ENCODE data around the gene MOB1B.

The MOB1B gene

GRCh38 chr4:70915036-70915815 is 13.1 kb downstream of the MOB1B start:
- DNase-seq = no peak

- no peak for DNase-seq
These were observed 13.8 kb downstream of the MOB1B start for GRCh38 chr4:70915874-70916559.

GRCh38 chr4:70920592-70920991 is 18.4 kb downstream of the MOB1B start:
- DNase-seq = no peak

DNA sequence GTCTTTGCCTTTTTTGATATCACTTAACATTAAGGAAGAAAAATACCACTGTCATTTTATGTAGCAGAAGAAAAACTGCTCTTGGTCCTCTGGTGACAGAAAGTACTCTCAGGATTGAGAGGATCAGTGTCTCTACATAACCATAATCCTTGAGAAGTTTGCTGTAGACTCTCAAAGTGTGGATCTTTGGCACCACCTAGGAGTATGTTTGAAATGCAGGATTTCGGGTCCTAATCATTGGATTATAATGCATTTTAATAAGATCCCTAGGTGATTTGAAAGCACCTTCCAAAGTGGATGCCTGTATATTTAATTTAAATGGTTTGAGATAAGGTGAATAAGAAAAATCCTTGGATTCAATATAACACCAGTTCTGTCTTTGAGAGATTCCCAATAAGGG is 23.2 kb downstream of the MOB1B start:
- DNase-seq = no peak

DNA sequence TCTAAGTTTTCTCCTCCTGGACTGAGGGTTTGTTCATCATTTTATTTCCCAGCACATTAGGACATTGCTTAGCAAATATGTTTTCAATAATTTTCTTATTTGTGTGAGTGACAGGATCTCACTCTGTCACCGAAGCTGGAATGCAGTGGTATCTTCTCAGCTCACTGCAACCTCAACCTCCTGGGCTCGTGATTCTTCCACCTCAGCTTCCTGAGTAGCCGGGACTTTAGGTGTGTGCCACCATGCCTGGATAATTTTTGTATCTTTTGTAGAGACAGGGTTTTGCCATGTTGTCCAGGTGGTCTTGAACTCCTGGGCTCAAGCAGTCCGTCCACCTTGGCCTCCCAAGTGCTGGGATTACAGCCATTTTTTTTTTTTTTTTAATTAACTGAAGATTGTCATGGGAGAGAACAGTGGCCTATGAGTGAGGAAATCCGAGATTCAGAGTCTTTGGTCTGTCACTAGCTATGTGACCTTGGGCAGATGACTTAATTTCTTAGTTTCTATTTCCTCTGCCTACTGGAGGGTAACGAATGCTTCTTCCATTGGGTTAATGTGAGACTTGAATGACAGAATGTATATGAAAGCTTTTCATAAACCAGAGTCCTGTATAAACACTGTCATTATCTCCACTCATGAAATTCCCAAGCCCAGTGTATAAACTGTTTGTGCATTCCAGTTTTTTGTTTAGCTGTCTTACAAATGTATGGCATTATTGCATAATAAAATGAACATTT is 23.9 kb downstream of the MOB1B start:
- DNase-seq = no peak

DNA sequence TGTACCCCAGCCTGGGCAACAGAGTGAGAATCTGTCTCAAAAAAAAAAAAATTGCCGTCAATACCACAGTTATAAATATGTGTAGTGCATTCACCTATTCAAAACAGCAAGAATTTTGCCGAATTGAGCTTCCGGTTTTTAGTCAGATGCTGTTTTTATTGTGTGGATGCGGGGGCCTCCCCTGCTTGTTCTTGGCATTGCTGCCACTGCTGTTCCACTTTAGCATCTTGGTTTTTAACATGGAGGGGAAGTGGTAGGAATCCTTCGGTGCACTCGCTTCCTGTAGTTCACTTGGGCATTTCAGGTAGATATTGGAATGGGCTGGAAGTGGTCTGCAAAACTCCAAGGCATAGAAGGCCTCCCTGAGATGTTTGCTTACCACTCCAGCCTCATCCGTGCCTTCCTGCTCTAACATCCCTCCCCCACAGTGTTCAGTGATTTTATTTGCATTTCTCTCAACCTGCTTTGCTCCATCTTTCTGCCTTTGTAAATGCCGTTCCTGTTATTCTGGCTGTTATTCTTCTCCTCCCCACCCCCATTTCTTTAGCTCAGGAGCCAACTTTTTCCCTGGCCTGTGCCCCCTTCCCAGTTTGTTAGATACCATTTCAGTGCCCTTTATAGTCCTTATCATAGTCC is 25.5 kb downstream of the MOB1B start:
- DNase-seq = peak; percentile 36

- DNase-seq = no peak
These were observed 28.5 kb downstream of the MOB1B start for GRCh38 chr4:70930530-70931256.

DNA sequence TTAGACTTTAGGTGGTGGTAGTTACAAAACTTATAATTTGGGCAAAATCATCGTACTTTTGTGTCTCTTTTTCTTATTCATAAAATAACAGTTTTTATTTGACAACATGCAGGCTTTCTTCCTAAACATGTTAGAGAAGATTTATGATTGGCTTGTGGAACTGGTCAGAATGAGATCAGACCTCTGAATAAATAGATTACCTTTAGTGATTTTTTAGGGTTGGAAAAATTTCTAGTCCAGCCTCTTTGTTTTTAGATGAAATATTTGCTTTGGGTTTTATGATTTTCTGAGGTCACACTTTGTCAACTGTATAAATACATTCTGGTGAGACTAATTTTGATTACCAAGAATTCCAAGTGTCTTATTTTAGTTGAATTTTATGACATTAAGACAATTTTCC is 29.2 kb downstream of the MOB1B start:
- DNase-seq = no peak

- DNase-seq = no peak
These were observed 30.8 kb downstream of the MOB1B start for GRCh38 chr4:70932984-70933383.

- no peak for DNase-seq
These were observed 33.0 kb downstream of the MOB1B start for GRCh38 chr4:70935038-70935695.

DNA sequence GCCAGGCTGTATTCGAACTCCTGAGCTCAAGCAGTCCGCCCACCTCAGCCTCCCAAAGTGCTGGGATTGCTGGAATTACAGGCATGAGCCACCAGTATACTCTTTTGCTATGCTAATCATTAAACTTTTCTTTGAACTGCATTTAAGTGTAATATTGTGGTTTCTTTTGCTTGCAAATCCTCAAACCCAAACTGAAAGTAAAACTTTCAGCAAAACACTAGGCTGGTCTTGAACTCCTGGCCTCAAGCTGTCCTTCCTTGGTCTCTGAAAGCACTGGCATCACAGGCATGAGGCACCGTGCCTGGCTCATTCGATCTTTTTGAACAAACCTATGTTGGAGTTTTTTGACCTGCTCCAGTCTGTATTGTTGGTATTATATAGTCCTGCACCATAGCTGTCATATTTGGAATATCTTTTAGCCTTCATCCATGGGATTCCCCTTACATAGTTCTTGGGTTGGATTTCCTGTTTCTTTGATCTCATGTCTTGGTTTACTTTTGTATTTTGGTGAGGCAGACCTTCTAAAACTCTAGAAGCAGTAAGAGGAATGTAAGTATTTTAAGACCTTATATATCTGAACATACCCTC is 34.1 kb downstream of the MOB1B start:
- DNase-seq = no peak

- DNase-seq = no peak
These were observed 35.9 kb downstream of the MOB1B start for GRCh38 chr4:70938086-70938485.

DNA sequence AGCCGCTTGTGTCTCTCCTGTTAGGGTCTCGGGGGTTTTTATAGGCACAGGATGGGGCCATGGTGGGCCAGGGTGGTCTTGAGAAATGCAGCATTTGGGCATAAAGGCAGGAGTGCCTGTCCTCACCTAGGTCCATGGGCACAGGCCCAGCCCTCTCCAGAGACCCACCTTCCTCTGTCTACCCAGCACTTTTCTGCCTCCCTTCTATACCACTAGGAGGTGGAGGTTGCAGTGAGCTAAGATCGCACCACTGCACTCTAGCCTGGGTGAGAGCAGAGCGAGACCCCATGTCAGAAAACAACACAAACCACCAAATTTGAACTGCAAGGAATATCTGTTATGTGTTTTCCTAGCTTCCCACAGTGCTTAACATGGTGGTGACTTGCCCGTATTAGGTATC is 38.0 kb downstream of the MOB1B start:
- DNase-seq = no peak

DNA sequence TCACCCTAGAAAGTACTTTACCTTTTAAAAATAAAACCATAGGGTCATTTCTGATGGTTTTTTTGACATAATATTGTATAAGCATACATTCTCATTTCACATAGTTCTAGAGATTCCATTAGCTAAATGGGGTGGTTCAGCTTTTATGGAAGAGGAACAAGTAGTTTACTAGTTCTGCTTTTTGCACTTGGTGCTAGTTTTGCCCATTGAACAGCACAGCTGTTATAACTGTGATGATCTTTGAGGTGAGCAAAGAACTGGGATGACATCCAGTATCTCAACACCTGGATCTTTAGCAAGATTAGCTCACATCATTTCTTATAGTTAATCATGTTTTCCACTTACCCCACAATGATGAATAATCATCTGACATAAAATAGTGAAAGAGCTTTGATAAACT is 40.9 kb downstream of the MOB1B start:
- no peak for DNase-seq

GRCh38 chr4:70945046-70945445 is 42.9 kb downstream of the MOB1B start:
- DNase-seq = no peak

DNA sequence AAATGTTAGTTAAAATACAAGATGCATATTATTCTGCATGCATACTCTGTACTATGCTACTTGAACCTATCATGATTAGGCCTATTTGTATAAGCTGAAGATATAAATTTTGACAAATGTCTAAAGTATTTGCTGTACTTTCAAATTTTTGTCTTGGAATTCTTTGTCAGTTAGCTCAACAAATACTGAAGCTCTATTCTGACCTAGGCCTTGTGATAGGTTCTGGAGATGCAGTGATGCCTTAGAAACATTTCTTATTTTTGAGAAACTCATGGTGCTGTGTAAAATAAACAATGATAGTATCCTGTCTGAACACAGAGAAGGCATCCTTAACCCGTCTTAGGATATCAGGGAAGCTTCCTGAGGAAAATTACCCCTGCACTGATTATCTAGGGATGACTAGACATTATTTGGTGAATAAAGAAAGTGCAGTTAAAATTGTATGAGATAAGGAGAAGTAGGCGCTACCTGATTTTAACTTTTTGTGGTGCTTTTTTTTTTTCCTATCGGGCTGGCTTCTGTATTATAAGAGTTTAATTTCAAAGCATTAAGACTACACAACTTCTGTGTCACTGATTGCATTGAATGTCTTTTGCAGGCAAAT is 43.4 kb downstream of the MOB1B start:
- DNase-seq = no peak

DNA sequence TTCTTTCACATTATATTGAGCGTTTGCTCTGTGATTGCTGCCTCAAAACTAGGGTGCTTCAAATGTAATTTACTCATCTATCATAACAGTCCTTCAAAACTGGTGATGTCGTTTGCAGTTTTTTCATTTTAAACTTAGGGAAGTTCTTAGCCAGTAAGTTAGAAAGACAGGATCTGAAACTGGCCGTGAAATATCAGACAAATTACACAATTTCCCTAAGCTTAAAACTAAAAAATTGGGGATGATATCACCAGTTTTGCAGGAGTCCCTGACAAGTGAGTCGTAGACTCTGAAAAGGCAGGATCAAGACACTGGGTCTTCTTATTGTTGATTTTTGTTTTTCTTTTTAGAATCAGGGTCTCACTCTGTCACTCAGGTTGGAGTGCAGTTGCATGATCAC is 44.8 kb downstream of the MOB1B start:
- no peak for DNase-seq

GRCh38 chr4:70948665-70949260 is 46.6 kb downstream of the MOB1B start:
- DNase-seq = no peak

DNA sequence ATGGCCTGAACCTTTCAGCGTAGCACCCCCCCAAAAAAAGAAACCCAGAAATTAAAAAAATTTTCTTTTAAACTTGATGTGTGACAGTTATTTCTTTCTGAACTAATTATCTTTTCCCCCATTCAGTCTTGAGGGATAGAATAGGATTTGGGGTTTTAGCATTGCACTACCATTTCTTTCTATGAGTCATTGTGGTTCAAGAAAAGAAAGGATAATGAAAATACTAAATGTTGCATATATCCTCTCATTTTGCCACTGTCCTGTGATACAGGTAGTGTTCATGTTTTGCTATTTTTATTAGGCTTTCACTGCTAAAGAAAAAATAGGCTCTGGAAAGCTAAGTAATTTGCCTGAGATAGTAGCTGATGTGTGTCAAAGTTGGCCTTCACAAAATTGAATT is 51.9 kb downstream of the MOB1B start:
- no peak for DNase-seq

DNA sequence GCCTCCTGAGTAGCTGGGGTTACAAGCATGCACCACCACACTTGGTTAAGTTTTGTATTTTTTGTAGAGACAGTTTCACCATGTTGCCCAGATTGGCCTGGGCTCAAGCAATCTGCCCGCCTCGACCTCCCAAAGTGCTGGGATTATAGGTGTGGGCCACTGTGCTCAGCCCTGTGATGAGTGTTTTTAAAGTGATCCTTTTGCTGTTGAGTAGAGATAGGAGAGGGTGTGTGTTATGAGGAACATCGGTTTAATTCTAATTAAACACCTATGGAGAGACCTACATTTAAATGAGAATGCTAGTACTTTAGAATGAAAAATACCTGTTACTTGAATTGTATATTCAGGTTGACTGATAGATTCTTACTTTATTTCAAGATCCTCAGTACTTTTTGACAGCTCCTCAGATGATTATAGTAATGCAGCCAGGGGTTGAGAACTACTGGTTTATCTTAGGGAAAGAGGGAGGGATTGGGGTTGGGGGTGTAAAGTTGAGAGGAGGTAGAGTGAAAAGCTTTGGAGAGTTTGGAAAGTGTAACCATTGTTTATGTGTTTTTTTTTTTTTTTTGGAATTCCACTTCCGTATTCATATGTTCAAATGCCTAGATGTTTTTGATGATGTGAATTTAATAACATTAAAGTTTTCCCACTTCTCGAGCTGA is 54.5 kb downstream of the MOB1B start:
- no peak for DNase-seq

All from CD4-positive, alpha-beta T cell treated with Interleukin-6 for 4 hours (primary cell).